Brain microvascular endothelial cell (primary cell): ENCODE data around the gene ISCA2.

Experiments
- DNase-seq: peaks from one replicate; pipeline ENCODE4 v3.0.0-alpha.2; 2020
- H3K27ac ChIP-seq: fragments of 250-450 bp; sonication (Bioruptor Pico); 2 replicates; pipeline ENCODE4 v1.5.1; 2020; ENCODE audit warnings: mild to moderate bottlenecking, moderate library complexity
- H3K27me3 ChIP-seq: fragments of 250-450 bp; sonication (Bioruptor Pico); replicated peaks from 2 replicates; pipeline ENCODE4 v1.5.1; 2020; ENCODE audit warnings: mild to moderate bottlenecking
- H3K36me3 ChIP-seq: fragments of 250-450 bp; sonication (Bioruptor Pico); replicated peaks from 2 replicates; pipeline ENCODE4 v1.5.1; 2020; ENCODE audit warnings: mild to moderate bottlenecking
- H3K4me3 ChIP-seq: 2 replicates; pipeline ENCODE4 v1.5.1; 2011; ENCODE audit warnings: low read depth, mild to moderate bottlenecking, control low read depth, low read length, moderate library complexity
- CTCF ChIP-seq: IDR thresholded peaks from 2 replicates; pipeline ENCODE4 v1.5.1; 2011; ENCODE audit warnings: low read depth, mild to moderate bottlenecking, moderate library complexity, low read length, control low read depth, inconsistent platforms; ENCODE audit errors: missing control alignments
- in situ Hi-C: cut with HindIII; loops from 2 replicates; pipeline ENCODE4 v1.10.0; 2017; ENCODE audit warnings: low sequenced_read_pairs, low pct_ligation_motif_present

Gene ISCA2

DNA sequence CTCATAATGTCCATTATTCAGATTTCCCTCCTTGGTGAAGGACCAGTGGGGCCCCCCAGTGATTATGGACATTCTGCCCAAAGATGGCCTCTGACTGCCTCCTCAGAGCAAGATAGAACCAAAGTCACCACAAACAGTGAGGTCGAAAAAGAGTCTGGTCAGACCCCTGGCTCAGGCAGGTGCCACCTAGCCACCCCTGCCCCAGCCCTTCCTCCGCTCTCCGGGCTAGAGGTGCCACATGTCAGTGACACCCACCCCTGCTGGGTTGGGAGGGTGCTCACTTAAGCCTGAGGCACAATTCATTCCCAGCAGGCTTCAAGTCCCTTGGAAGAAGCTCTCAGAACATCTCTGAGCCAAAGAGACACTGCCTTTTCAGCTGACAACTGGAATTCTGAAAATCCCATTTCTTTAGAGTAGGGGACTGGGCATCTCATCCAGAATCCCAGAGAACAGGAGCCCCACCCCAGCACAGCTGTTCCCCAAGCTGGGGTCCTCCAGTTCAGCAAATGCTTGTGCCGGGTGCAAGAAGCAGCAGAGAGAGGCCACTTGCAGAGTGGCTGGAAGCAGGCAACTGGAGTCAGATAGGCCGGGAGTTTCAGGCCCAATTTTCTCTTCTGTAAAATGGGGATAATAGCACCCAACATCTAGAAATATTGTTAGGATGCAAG lies 50.3 kb downstream of the ISCA2 start:
- Histone ChIP-seq H3K27ac (no peak overlapping the region), H3K4me3 (no peak overlapping the region), H3K36me3 (peaks cover 18% of the 10 kb centered on the region), H3K27me3 (no peaks in the 10 kb centered on the region)
- DNase-seq, result no peak
- in situ Hi-C loops, result no loop called here
- TF ChIP-seq CTCF, result no peak

- in situ Hi-C loops, result no loop called here
- Histone ChIP-seq H3K36me3 (peaks cover 19% of the 10 kb centered on the region), H3K4me3 (no peak overlapping the region), H3K27ac (no peak overlapping the region), H3K27me3 (no peaks in the 10 kb centered on the region)
- no peak for DNase-seq
- no peak for TF ChIP-seq CTCF
These were observed 51.8 kb downstream of the ISCA2 start for GRCh38 chr14:74545386-74545785.

GRCh38 chr14:74546416-74546815 lies 52.9 kb downstream of the ISCA2 start:
- Histone ChIP-seq H3K4me3 (no peak overlapping the region), H3K27ac (no peak overlapping the region), H3K36me3 (peaks cover 29% of the 10 kb centered on the region), H3K27me3 (no peaks in the 10 kb centered on the region)
- no peak for TF ChIP-seq CTCF
- in situ Hi-C loops, result no loop called here
- no peak for DNase-seq
